HepG2 (cell line): ENCODE measurements around the gene ZNF618. TPM values are rescaled to one million over a fixed set of nuclear protein-coding genes. Genes with fewer than 3 reads are reported as not detected.

ENCODE experiments used
- ATAC-seq: fragments of 200-7000 bp; cut with Tn5 transposase; 3 replicates; pipeline ENCODE4 v1.9.1; 2020; ENCODE audit warnings: mild to moderate bottlenecking, moderate library complexity
- BruUV-seq: library from RNA; stranded (reverse); fragments of 400-500 nt; replicated peaks from 2 replicates; lab custom pipeline; 2021; lab: Mats Ljungman, UMichigan
- CTCF ChIA-PET: fragments of 300-600 bp; formaldehyde crosslinking; extraction: SDS; loops from one replicate; lab custom pipeline; 2021; ENCODE audit warnings: low total read pairs, inconsistent platforms, low intra/inter-chr PET ratio; lab: Yijun Ruan, JAX
- POLR2A ChIA-PET: fragments of 350-600 bp; sonication (Branson Sonifier 250); formaldehyde crosslinking; loops from one replicate; lab custom pipeline; 2020; ENCODE audit warnings: antibody characterized with exemption, inconsistent platforms; lab: Yijun Ruan, JAX
- DNase-seq: peaks from one replicate; pipeline ENCODE4 v3.0.0-alpha.2; 2015; ENCODE audit warnings: low spot score
- FAIRE-seq: peaks from 3 replicates; lab custom pipeline; 2011; peaks lifted over from hg19 to GRCh38; lab: Jason Lieb, UNC
- H2AFZ ChIP-seq: one replicate; pipeline ENCODE4 v1.6.1; 2011; ENCODE audit warnings: low read length, inconsistent platforms
- H3K27ac ChIP-seq: fragments of 300-600 bp; 3 replicates; pipeline ENCODE4 v1.8.0; 2011; ENCODE audit warnings: mixed run types, mild to moderate bottlenecking, mixed read lengths, low read length, inconsistent platforms; ENCODE audit not compliant: insufficient read depth; ENCODE audit errors: extremely low read length
- H3K27me3 ChIP-seq, 2 experiments: fragments of 200-600 bp in 1 of 2; 2 replicates in 1 of 2; 3 replicates in 1 of 2; pipeline versions ENCODE4 v1.6.0 to v1.8.0; 2011; ENCODE audit warnings: low read length in 2 of 2, mild to moderate bottlenecking in 2 of 2, moderate library complexity in 2 of 2, inconsistent platforms in 1 of 2; ENCODE audit not compliant: insufficient read depth in 2 of 2, control insufficient read depth in 1 of 2
- H3K36me3 ChIP-seq, 2 experiments: fragments of 200-600 bp in 1 of 2; replicated peaks in 1 of 2; 2 replicates in 1 of 2; 3 replicates in 1 of 2; pipeline versions ENCODE4 v1.5.1 to v1.8.0; 2011; ENCODE audit warnings: low read length in 2 of 2, inconsistent platforms in 1 of 2; ENCODE audit not compliant: insufficient read depth in 2 of 2, control insufficient read depth in 1 of 2
- H3K4me1 ChIP-seq: 2 replicates; pipeline ENCODE4 v1.5.1; 2012; ENCODE audit warnings: low read length, inconsistent platforms; ENCODE audit not compliant: insufficient read depth
- H3K4me2 ChIP-seq: 2 replicates; pipeline ENCODE4 v1.6.0; 2011; ENCODE audit warnings: low read depth, low read length, inconsistent platforms
- H3K4me3 ChIP-seq, 3 experiments: fragments of 200-600 bp in 1 of 3; sonication (generic), shearing (Covaris generic) in 1 of 3; replicated peaks in 1 of 3; 2 replicates each; pipeline ENCODE4 v1.5.1; 2011 to 2016; ENCODE audit warnings: low read length in 3 of 3, inconsistent platforms in 2 of 3, low read depth in 2 of 3, mild to moderate bottlenecking in 2 of 3, control low read depth in 1 of 3, mixed read lengths in 1 of 3; ENCODE audit not compliant: insufficient read depth in 1 of 3
- H3K79me2 ChIP-seq: one replicate; pipeline ENCODE4 v1.6.1; 2011; ENCODE audit warnings: low read length, inconsistent platforms; ENCODE audit not compliant: insufficient read depth
- H3K9ac ChIP-seq: 2 replicates; pipeline ENCODE4 v1.6.0; 2011; ENCODE audit warnings: mild to moderate bottlenecking, low read depth, low read length, inconsistent platforms; ENCODE audit not compliant: insufficient read depth
- H3K9me3 ChIP-seq: 2 replicates; pipeline ENCODE4 v1.5.1; 2012; ENCODE audit warnings: mild to moderate bottlenecking, low read length
- H4K20me1 ChIP-seq: 2 replicates; pipeline ENCODE4 v1.6.0; 2011; ENCODE audit warnings: inconsistent platforms, mild to moderate bottlenecking, low read length, moderate library complexity; ENCODE audit not compliant: insufficient read depth
- CSRNP1 ChIP-seq: sonication (generic); formaldehyde crosslinking; IDR thresholded peaks from 2 replicates; pipeline ENCODE4 v1.8.1; 2023; ENCODE audit warnings: mild to moderate bottlenecking, missing genetic modification reagents
- FOXK2 ChIP-seq: fragments of 450-650 bp; IDR thresholded peaks from 2 replicates; pipeline ENCODE4 v1.6.1; 2016
- GATAD1 ChIP-seq: IDR thresholded peaks from 2 replicates; pipeline ENCODE4 v1.6.1; 2016; ENCODE audit warnings: missing genetic modification reagents, missing compliant biosample characterization
- JUND ChIP-seq: sonication (generic); formaldehyde crosslinking; IDR thresholded peaks from 2 replicates; pipeline ENCODE4 v1.8.0; 2022; ENCODE audit warnings: mild to moderate bottlenecking, missing genetic modification reagents
- KDM1A ChIP-seq: IDR thresholded peaks from 2 replicates; pipeline ENCODE4 v1.6.1; 2016; ENCODE audit warnings: missing compliant biosample characterization
- KLF12 ChIP-seq: sonication (generic); formaldehyde crosslinking; IDR thresholded peaks from 2 replicates; pipeline ENCODE4 v1.4.0; 2020; ENCODE audit warnings: missing genetic modification reagents, borderline replicate concordance
- PHB2 ChIP-seq: fragments of 450-650 bp; IDR thresholded peaks from 2 replicates; pipeline ENCODE4 v1.6.1; 2018; ENCODE audit not compliant: partially characterized antibody
- ZBTB7B ChIP-seq: sonication (generic); formaldehyde crosslinking; IDR thresholded peaks from 2 replicates; pipeline ENCODE4 v1.4.0; 2020; ENCODE audit warnings: missing genetic modification reagents
- ZNF333 ChIP-seq: sonication (generic); formaldehyde crosslinking; IDR thresholded peaks from 2 replicates; pipeline ENCODE4 v1.4.0; 2020; ENCODE audit warnings: mild to moderate bottlenecking, missing genetic modification reagents, borderline replicate concordance
- ZNF549 ChIP-seq: sonication (generic); formaldehyde crosslinking; IDR thresholded peaks from 2 replicates; pipeline ENCODE4 v1.5.0; 2020; ENCODE audit warnings: missing genetic modification reagents
- WGBS: methylation state at CpG from one replicate; pipeline ENCODE4 v1.1.6; 2017; ENCODE audit warnings: low lambda C conversion rate; 5-methylcytosine and 5-hydroxymethylcytosine counted together
- in situ Hi-C: cut with HindIII; loops from 2 replicates; pipeline ENCODE4 v1.10.0; 2017; ENCODE audit warnings: low pct_unique_long_range_greater_than_20kb; ENCODE audit not compliant: extremely low pct_ligation_motif_present
- intact Hi-C: fragments of 100-400 bp; cut with micrococcal nuclease; formaldehyde crosslinking; loops from one replicate; pipeline ENCODE4 v1.10.0; 2022; ENCODE audit not compliant: unreplicated experiment
- polyA plus RNA-seq, 8 experiments: library from polyadenylated mRNA; depleted of rRNA in 3 of 8; stranded (reverse) in 7 of 8; unstranded in 1 of 8; fragments of >200 nt; fragmentation: Illumina TruSeq in 4 of 8; extraction: Trizol in 4 of 8; gene quantifications; 2 replicates each; pipeline versions ENCODE4 v1.2.1 to v1.2.3, GENCODE V29; 2011 to 2016; ENCODE audit warnings: low read depth in 4 of 8, missing spikeins in 1 of 8, mixed read lengths in 1 of 8; ENCODE audit not compliant: insufficient read depth in 1 of 8
- total RNA-seq, 5 experiments: library from RNA; depleted of rRNA; stranded (reverse); fragments of >200 nt; fragmentation: Illumina TruSeq; extraction: Trizol; gene quantifications; 2 replicates each; pipeline ENCODE4 v1.2.3, GENCODE V29; 2016; ENCODE audit warnings: low read depth in 1 of 5
- TF ChIP-seq, protein P1 (sequence below): sonication (generic); formaldehyde crosslinking; IDR thresholded peaks from 2 replicates; pipeline ENCODE4 v1.5.0; 2020; ENCODE audit warnings: missing genetic modification reagents

ZNF618 gene
- total and polyA plus RNA-seq, 2 of the 13 experiments (the other 11 are each of a cell fraction or from before 2014, with no cell fraction given) = 0.07 TPM

- TF ChIP-seq, protein P1, sequence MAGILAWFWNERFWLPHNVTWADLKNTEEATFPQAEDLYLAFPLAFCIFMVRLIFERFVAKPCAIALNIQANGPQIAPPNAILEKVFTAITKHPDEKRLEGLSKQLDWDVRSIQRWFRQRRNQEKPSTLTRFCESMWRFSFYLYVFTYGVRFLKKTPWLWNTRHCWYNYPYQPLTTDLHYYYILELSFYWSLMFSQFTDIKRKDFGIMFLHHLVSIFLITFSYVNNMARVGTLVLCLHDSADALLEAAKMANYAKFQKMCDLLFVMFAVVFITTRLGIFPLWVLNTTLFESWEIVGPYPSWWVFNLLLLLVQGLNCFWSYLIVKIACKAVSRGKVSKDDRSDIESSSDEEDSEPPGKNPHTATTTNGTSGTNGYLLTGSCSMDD = no peak
- TF ChIP-seq, all 625 proteins: peak for 0
These were observed 55.7 kb downstream of the ZNF618 start (continued) for GRCh38 chr9:113931777-113932176.

- ChIA-PET POLR2A (no interaction called here), CTCF (no interaction called here)
- Histone ChIP-seq H3K36me3 (no peaks in the 10 kb centered on the region), H3K4me1 (no peaks in the 10 kb centered on the region), H3K9me3 (no peaks in the 10 kb centered on the region), H4K20me1 (no peaks in the 10 kb centered on the region), H2AFZ (no peak overlapping the region), H3K9ac (no peak overlapping the region), H3K27ac (no peak overlapping the region), H3K27me3 (peaks cover 2 to 9% of the 10 kb centered on the region in 2 experiments; a peak in 3 of 5 replicates), H3K79me2 (no peaks in the 10 kb centered on the region), H3K4me3 (no peak overlapping the region), H3K4me2 (no peak overlapping the region)
- no TSS peak for BruUV-seq
- intact Hi-C loops = no loop called here
- DNase-seq = no peak
- in situ Hi-C loops = no loop called here
- no peak for TF ChIP-seq ZNF333 (CRISPR knock-in tag)
- no peak for TF ChIP-seq KDM1A (CRISPR knock-in tag)
- no peak for TF ChIP-seq JUND (CRISPR knock-in tag)
- no peak for TF ChIP-seq CSRNP1
- TF ChIP-seq FOXK2 = no peak
- TF ChIP-seq PHB2 = no peak
- TF ChIP-seq KLF12 (CRISPR knock-in tag) = no peak
- TF ChIP-seq GATAD1 (CRISPR knock-in tag) = no peak
- no peak for TF ChIP-seq ZNF549 (CRISPR knock-in tag)
- TF ChIP-seq ZBTB7B = no peak
- no peak for FAIRE-seq
- 27% methylated on average over 8 of the region's 8 CpGs for WGBS
- ATAC-seq = no peak
These were observed 56.9 kb downstream of the ZNF618 start for GRCh38 chr9:113932906-113933584.
